H1 (cell line): ENCODE data around the gene GDF15. TPM values are rescaled to one million over a fixed set of nuclear protein-coding genes. Genes with fewer than 3 reads are reported as not detected.

Source experiments
- CTCF ChIA-PET: fragments of 300-600 bp; sonication (Branson Sonifier 250); formaldehyde crosslinking; loops from one replicate; lab custom pipeline; 2021; ENCODE audit not compliant: partially characterized antibody; lab: Charles Lee
- POLR2A ChIA-PET: fragments of 300-600 bp; sonication (Branson Sonifier 250); formaldehyde crosslinking; loops from one replicate; lab custom pipeline; 2021; ENCODE audit warnings: inconsistent platforms; ENCODE audit not compliant: partially characterized antibody; lab: Charles Lee
- DNase-seq, 2 experiments: peaks; one replicate each; pipeline versions ENCODE4 v3.0.0 to v3.0.0-alpha.2; 2010 to 2022; ENCODE audit warnings: low spot score in 2 of 2, low read depth in 1 of 2, mixed read lengths in 1 of 2
- FAIRE-seq: peaks from 2 replicates; lab custom pipeline; 2011; peaks lifted over from hg19 to GRCh38; lab: Jason Lieb, UNC
- H2AFZ ChIP-seq: 2 replicates; pipeline ENCODE4 v1.8.1; 2012; ENCODE audit warnings: low read length, inconsistent platforms
- H2AK5ac ChIP-seq: 2 replicates; pipeline ENCODE4 v1.6.1; 2013; ENCODE audit warnings: low read depth, low read length
- H2BK120ac ChIP-seq: replicated peaks from 2 replicates; pipeline ENCODE3; 2013; ENCODE audit warnings: low read depth, low read length, inconsistent platforms
- H2BK12ac ChIP-seq: 2 replicates; pipeline ENCODE4 v1.6.1; 2013; ENCODE audit warnings: low read depth, low read length
- H2BK15ac ChIP-seq: 2 replicates; pipeline ENCODE4 v1.6.1; 2013; ENCODE audit warnings: low read length
- H2BK20ac ChIP-seq: 2 replicates; pipeline ENCODE4 v1.6.1; 2013; ENCODE audit warnings: low read length
- H2BK5ac ChIP-seq: 2 replicates; pipeline ENCODE4 v1.6.1; 2013; ENCODE audit warnings: low read depth, low read length
- H3K14ac ChIP-seq: 2 replicates; pipeline ENCODE4 v1.6.1; 2013; ENCODE audit warnings: inconsistent platforms; ENCODE audit not compliant: insufficient read length
- H3K18ac ChIP-seq: 2 replicates; pipeline ENCODE4 v1.6.1; 2013; ENCODE audit warnings: low read length; ENCODE audit errors: extremely low read depth
- H3K23ac ChIP-seq: 2 replicates; pipeline ENCODE4 v1.6.1; 2013; ENCODE audit warnings: inconsistent platforms; ENCODE audit not compliant: insufficient read length
- H3K23me2 ChIP-seq: 2 replicates; pipeline ENCODE4 v1.6.1; 2013; ENCODE audit warnings: low read depth, low read length
- H3K27ac ChIP-seq: 2 replicates; pipeline ENCODE4 v1.6.1; 2011; ENCODE audit warnings: low read depth, low read length, inconsistent platforms
- H3K27me3 ChIP-seq, 4 experiments: replicated peaks in 1 of 4; 1 replicate in 1 of 4; 2 replicates in 3 of 4; pipeline versions ENCODE4 v1.6.1 to v1.8.1; 2011 to 2013; ENCODE audit warnings: low read length in 3 of 4, mild to moderate bottlenecking in 3 of 4, inconsistent platforms in 2 of 4, mixed read lengths in 2 of 4, moderate library complexity in 1 of 4; ENCODE audit not compliant: control insufficient read depth in 3 of 4, insufficient read depth in 3 of 4; ENCODE audit errors: extremely low read depth in 1 of 4
- H3K36me3 ChIP-seq, 4 experiments: 2 replicates each; pipeline versions ENCODE4 v1.6.1 to v1.8.1; 2011 to 2013; ENCODE audit warnings: mild to moderate bottlenecking in 4 of 4, low read length in 3 of 4, moderate library complexity in 2 of 4, control low read depth in 1 of 4, inconsistent platforms in 1 of 4; ENCODE audit not compliant: insufficient read depth in 4 of 4, control insufficient read depth in 2 of 4
- H3K4ac ChIP-seq: replicated peaks from 2 replicates; pipeline ENCODE3; 2013; ENCODE audit warnings: low read length, low read depth, mixed read lengths, inconsistent platforms; ENCODE audit not compliant: insufficient read length
- H3K4me1 ChIP-seq, 4 experiments: replicated peaks in 1 of 4; 1 replicate in 1 of 4; 2 replicates in 3 of 4; pipeline versions ENCODE4 v1.6.1 to v1.8.1; 2011 to 2013; ENCODE audit warnings: low read length in 3 of 4, inconsistent platforms in 2 of 4, mixed read lengths in 1 of 4; ENCODE audit not compliant: insufficient read depth in 4 of 4, control insufficient read depth in 3 of 4
- H3K4me2 ChIP-seq, 2 experiments: 2 replicates each; pipeline versions ENCODE4 v1.6.1 to v1.8.1; 2011 to 2013; ENCODE audit warnings: low read depth in 2 of 2, low read length in 2 of 2, control low read depth in 1 of 2, inconsistent platforms in 1 of 2, mild to moderate bottlenecking in 1 of 2; ENCODE audit not compliant: insufficient read depth in 1 of 2
- H3K4me3 ChIP-seq, 4 experiments: fragments of 200-600, 300-600 bp in 1 of 4; sonication (generic), shearing (Covaris generic), sonication (Bioruptor Twin) in 1 of 4; 2 replicates each; pipeline versions ENCODE4 v1.5.1 to v1.8.1; 2011 to 2016; ENCODE audit warnings: low read length in 4 of 4, low read depth in 3 of 4, control low read depth in 2 of 4, inconsistent platforms in 2 of 4, mild to moderate bottlenecking in 2 of 4, mixed read lengths in 1 of 4, moderate library complexity in 1 of 4; ENCODE audit not compliant: insufficient read depth in 2 of 4; ENCODE audit errors: extremely low read depth in 1 of 4
- H3K56ac ChIP-seq: replicated peaks from 2 replicates; pipeline ENCODE3; 2013; ENCODE audit warnings: low read depth, mild to moderate bottlenecking, mixed read lengths, low read length, inconsistent platforms; ENCODE audit not compliant: insufficient read length
- H3K79me1 ChIP-seq: 2 replicates; pipeline ENCODE4 v1.6.1; 2013; ENCODE audit warnings: low read depth, low read length, control low read depth
- H3K79me2 ChIP-seq, 2 experiments: 2 replicates each; pipeline versions ENCODE4 v1.6.1 to v1.8.1; 2012 to 2013; ENCODE audit warnings: low read length in 2 of 2, mild to moderate bottlenecking in 2 of 2, inconsistent platforms in 1 of 2; ENCODE audit not compliant: insufficient read depth in 2 of 2, control insufficient read depth in 1 of 2
- H3K9ac ChIP-seq, 4 experiments: replicated peaks in 1 of 4; 1 replicate in 1 of 4; 2 replicates in 3 of 4; pipeline versions ENCODE4 v1.6.1 to v1.8.1; 2011 to 2013; ENCODE audit warnings: low read depth in 3 of 4, low read length in 3 of 4, control low read depth in 2 of 4, mild to moderate bottlenecking in 2 of 4, moderate library complexity in 2 of 4, inconsistent platforms in 1 of 4; ENCODE audit errors: extremely low read depth in 1 of 4
- H3K9me3 ChIP-seq, 2 experiments: 2 replicates each; pipeline versions ENCODE4 v1.6.1 to v1.8.1; 2012 to 2013; ENCODE audit warnings: mild to moderate bottlenecking in 2 of 2, moderate library complexity in 2 of 2, control low read depth in 1 of 2, inconsistent platforms in 1 of 2, low read depth in 1 of 2, low read length in 1 of 2, mixed read lengths in 1 of 2; ENCODE audit not compliant: insufficient read depth in 2 of 2
- H4K20me1 ChIP-seq, 2 experiments: replicated peaks in 1 of 2; 2 replicates each; pipeline versions ENCODE3 to v1.8.1; 2011 to 2013; ENCODE audit warnings: inconsistent platforms in 2 of 2, low read length in 2 of 2, mild to moderate bottlenecking in 1 of 2; ENCODE audit not compliant: insufficient read depth in 2 of 2, control insufficient read depth in 1 of 2
- H4K5ac ChIP-seq: 2 replicates; pipeline ENCODE4 v1.6.1; 2013; ENCODE audit warnings: low read length, low read depth, mixed read lengths, inconsistent platforms; ENCODE audit not compliant: insufficient read length
- H4K8ac ChIP-seq: 2 replicates; pipeline ENCODE4 v1.8.0; 2013; ENCODE audit warnings: mild to moderate bottlenecking, moderate library complexity, low read length, inconsistent platforms; ENCODE audit not compliant: insufficient read depth; ENCODE audit errors: extremely low read depth
- H4K91ac ChIP-seq: replicated peaks from 2 replicates; pipeline ENCODE3; 2013; ENCODE audit warnings: low read length, mixed read lengths, inconsistent platforms; ENCODE audit not compliant: insufficient read length
- ATF2 ChIP-seq: IDR thresholded peaks from 2 replicates; pipeline ENCODE4 v1.6.1; 2012; ENCODE audit warnings: low read length, inconsistent platforms
- CREB1 ChIP-seq: IDR thresholded peaks from 2 replicates; pipeline ENCODE4 v1.6.1; 2012; ENCODE audit warnings: inconsistent platforms
- EGR1 ChIP-seq: IDR thresholded peaks from 2 replicates; pipeline ENCODE4 v1.6.1; 2011; ENCODE audit warnings: low read depth, low read length, borderline replicate concordance
- RXRA ChIP-seq: IDR thresholded peaks from 2 replicates; pipeline ENCODE4 v1.6.1; 2011; ENCODE audit warnings: low read depth, mild to moderate bottlenecking, low read length, moderate library complexity; ENCODE audit not compliant: insufficient read depth
- SAP30 ChIP-seq: fragments of 300-600 bp; sonication (generic); IDR thresholded peaks from 2 replicates; pipeline ENCODE4 v1.7.1; 2012; ENCODE audit warnings: low read length, moderate library complexity, mild to moderate bottlenecking, inconsistent platforms; ENCODE audit not compliant: insufficient read depth, insufficient replicate concordance
- SUZ12 ChIP-seq: fragments of 200-600 bp; sonication (generic); IDR thresholded peaks from 2 replicates; pipeline ENCODE4 v1.6.1; 2012; ENCODE audit warnings: mild to moderate bottlenecking, inconsistent platforms, low read length, moderate library complexity, mixed read lengths
- TBP ChIP-seq: IDR thresholded peaks from 2 replicates; pipeline ENCODE4 v1.6.1; 2011; ENCODE audit warnings: low read depth, low read length, improper control_type of control experiment
- USF2 ChIP-seq: IDR thresholded peaks from 2 replicates; pipeline ENCODE4 v1.6.1; 2011; ENCODE audit warnings: low read length, improper control_type of control experiment
- WGBS, 2 experiments: shearing (Covaris generic) in 1 of 2; methylation state at CpG; one replicate each; pipeline versions ENCODE4 v1.1.6 to v1.1.7; 2013 to 2015; ENCODE audit warnings: low lambda C conversion rate in 2 of 2, mixed read lengths in 2 of 2, inconsistent platforms in 1 of 2, low coverage in 1 of 2, missing lambda C conversion rate in 1 of 2; ENCODE audit not compliant: insufficient replicate concordance in 2 of 2, insufficient coverage in 1 of 2, insufficient read length in 1 of 2; ENCODE audit errors: extremely low coverage in 1 of 2, missing lambda C conversion rate in 1 of 2; 5-methylcytosine and 5-hydroxymethylcytosine counted together
- polyA plus RNA-seq, 7 experiments: library from polyadenylated mRNA; depleted of rRNA in 3 of 7; stranded (reverse) in 5 of 7; unstranded in 2 of 7; fragments of >200 nt in 5 of 7; fragments of 200-250 nt in 2 of 7; gene quantifications; 1 replicate in 5 of 7; 2 replicates in 1 of 7; 4 replicates in 1 of 7; pipeline versions ENCODE4 v1.2.1 to v1.2.3, GENCODE V29; 2011 to 2013; ENCODE audit warnings: missing spikeins in 2 of 7, mixed read lengths in 2 of 7
- total RNA-seq: library from RNA; stranded (reverse); fragmentation: NEBNext Ultra II Directional; extraction: Animal tissue kit (Norgen Biotek cat#: 25700); gene quantifications from 2 replicates; pipeline ENCODE4 v1.2.1, GENCODE V29; 2021

The GDF15 gene
- total and polyA plus RNA-seq, 2 of the 8 experiments (the other 6 are each of a cell fraction or from before 2014, with no cell fraction given) = 4.1 to 8.5 TPM

DNA sequence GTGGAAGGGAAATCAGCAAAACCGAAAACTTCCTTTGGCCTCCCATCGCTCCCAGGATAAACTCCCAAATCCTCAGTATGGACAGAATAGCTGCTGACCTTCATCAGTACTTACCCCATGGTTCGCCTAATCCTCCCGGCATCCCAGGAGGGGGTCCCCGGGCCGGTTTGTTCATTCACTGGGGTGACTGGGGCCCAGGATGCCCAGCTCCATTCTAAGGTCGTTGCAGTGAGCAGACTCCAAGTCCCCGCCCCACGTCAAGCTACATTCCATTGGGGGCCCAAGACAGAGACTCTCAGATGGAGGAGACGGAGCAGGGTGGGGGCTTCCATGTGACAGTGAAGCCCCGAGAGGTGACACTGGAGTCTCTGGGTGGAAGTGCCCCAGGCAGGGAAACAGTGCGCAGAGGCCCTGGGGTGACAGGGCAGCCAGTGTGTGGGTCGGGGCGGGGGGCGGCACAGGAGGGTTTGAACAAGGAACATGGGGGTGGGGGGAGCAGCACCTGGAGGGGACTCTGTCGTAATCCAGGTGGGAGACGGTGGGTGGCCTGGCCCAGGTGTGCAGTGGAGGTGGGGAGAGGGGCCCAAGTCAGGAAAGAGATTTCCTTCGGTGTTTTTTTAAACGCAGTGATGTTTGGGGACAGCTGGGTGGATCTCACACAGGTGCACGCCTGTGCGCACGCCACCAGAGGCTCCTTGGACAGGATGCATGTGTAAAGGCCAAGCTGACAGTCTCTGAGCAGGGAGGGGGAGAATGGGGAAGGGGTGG is 38.3 kb downstream of the GDF15 start:
- no peak for FAIRE-seq
- Histone ChIP-seq H4K91ac (no peak overlapping the region), H2BK5ac (no peak overlapping the region), H3K9ac (no peak overlapping the region), H3K4ac (no peak overlapping the region), H2AFZ (no peak overlapping the region), H2BK12ac (no peak overlapping the region), H2BK20ac (no peak overlapping the region), H3K4me3 (peak overlapping the region in 1 of 4 experiments; percentile 3; a peak in 1 of 8 replicates), H3K18ac (no peak overlapping the region; the same call in 1 of the 2 replicates), H3K4me2 (peak overlapping the region in 1 of 2 experiments; percentile 16; a peak in 3 of 4 replicates), H3K4me1 (peaks cover 0 to 30% (median 16%) of the 10 kb centered on the region in 4 experiments; a peak in 6 of 7 replicates), H4K5ac (no peak overlapping the region), H2BK15ac (no peak overlapping the region; the same call in 1 of the 2 replicates), H2BK120ac (peak overlapping the region; percentile 43), H3K56ac (no peak overlapping the region), H3K23ac (no peak overlapping the region), H3K79me1 (peaks cover 3% of the 10 kb centered on the region; the same call in 1 of the 2 replicates), H3K14ac (no peak overlapping the region), H3K23me2 (peaks cover 7% of the 10 kb centered on the region; the same call in 1 of the 2 replicates), H2AK5ac (no peak overlapping the region), H3K79me2 (peaks cover 0 to 4% of the 10 kb centered on the region in 2 experiments; a peak in 1 of 4 replicates), H3K36me3 (no peaks in the 10 kb centered on the region), H4K8ac (no peak overlapping the region; the same call in 1 of the 2 replicates), H3K27ac (no peak overlapping the region), H3K27me3 (peaks cover 0 to 12% (median 7%) of the 10 kb centered on the region in 4 experiments; a peak in 5 of 7 replicates), H4K20me1 (peaks cover 4 to 17% of the 10 kb centered on the region in 2 experiments), H3K9me3 (no peaks in the 10 kb centered on the region)
- no peak for DNase-seq
- 66% methylated on average over 17 of the region's 22 CpGs; no CpG with 5 or more reads in 1 of the 2 experiments for WGBS, 2 experiments
- ChIA-PET POLR2A (interaction anchor here (1.0 to 3.8 kb wide), 2 partner anchors 10 to 143 kb away, joined by 3 to 27 read pairs; partner anchors contain the start of gene JUND), CTCF (interaction anchor here (1.0 to 4.1 kb wide), 7 partner anchors 14 to 153 kb away, joined by 3 to 30 read pairs (median 5); no protein-coding TSS in a partner anchor)
- TF ChIP-seq ATF2 (no peak), TBP (no peak), EGR1 (no peak), CREB1 (no peak), SAP30 (no peak), RXRA (no peak), SUZ12 (no peak), USF2 (no peak)
